HG02885 (cell line): ENCODE data around the gene ODAD2.

ENCODE experiments used
- ATAC-seq: cut with Tn5 transposase; IDR thresholded peaks from one replicate; pipeline ENCODE4 v1.9.1; 2021; ENCODE audit warnings: mild to moderate bottlenecking; ENCODE audit not compliant: unreplicated experiment, poor library complexity

Gene ODAD2

GRCh38 chr10:27779462-27780015, 219.3 kb downstream of the ODAD2 start:
- no peak for ATAC-seq

GRCh38 chr10:27774831-27775230, 224.0 kb downstream of the ODAD2 start:
- no peak for ATAC-seq

- no peak for ATAC-seq
Measured at GRCh38 chr10:27771231-27771630, 227.6 kb downstream of the ODAD2 start.

GRCh38 chr10:27770181-27770580, 228.7 kb downstream of the ODAD2 start:
- no peak for ATAC-seq
